GM18861 (cell line): ENCODE measurements around the gene NTHL1.

Source experiments
- ATAC-seq: cut with Tn5 transposase; IDR thresholded peaks from one replicate; pipeline ENCODE4 v1.9.1; 2021; ENCODE audit not compliant: unreplicated experiment

The NTHL1 gene

GRCh38 chr16:2066139-2066538 is 18.5 kb upstream of the NTHL1 start:
- no peak for ATAC-seq

GRCh38 chr16:2064368-2064945 is 16.8 kb upstream of the NTHL1 start:
- no peak for ATAC-seq

- ATAC-seq = no peak
Measured at GRCh38 chr16:2063861-2064260, 16.2 kb upstream of the NTHL1 start.

GRCh38 chr16:2062801-2063200 is 15.2 kb upstream of the NTHL1 start:
- ATAC-seq = no peak

- no peak for ATAC-seq
Measured at GRCh38 chr16:2061526-2061925, 13.9 kb upstream of the NTHL1 start.

GRCh38 chr16:2061023-2061422 is 13.4 kb upstream of the NTHL1 start:
- no peak for ATAC-seq

- no peak for ATAC-seq
Measured at GRCh38 chr16:2060346-2060745, 12.7 kb upstream of the NTHL1 start.

- no peak for ATAC-seq
Measured at GRCh38 chr16:2058872-2059271, 11.2 kb upstream of the NTHL1 start.

GRCh38 chr16:2058420-2058819 is 10.8 kb upstream of the NTHL1 start:
- ATAC-seq = no peak

- ATAC-seq = no peak
Measured at GRCh38 chr16:2057438-2057837, 9.8 kb upstream of the NTHL1 start.

- no peak for ATAC-seq
Measured at GRCh38 chr16:2056681-2057407, 9.2 kb upstream of the NTHL1 start.

- no peak for ATAC-seq
Measured at GRCh38 chr16:2056077-2056476, 8.4 kb upstream of the NTHL1 start.

- ATAC-seq = no peak
Measured at GRCh38 chr16:2054543-2055245, 7.1 kb upstream of the NTHL1 start.

- no peak for ATAC-seq
Measured at GRCh38 chr16:2053897-2054296, 6.3 kb upstream of the NTHL1 start.

- no peak for ATAC-seq
Measured at GRCh38 chr16:2053211-2053610, 5.6 kb upstream of the NTHL1 start.

GRCh38 chr16:2048116-2048543 is 496 bp upstream of the NTHL1 start:
- ATAC-seq = no peak

GRCh38 chr16:2046893-2047329 is 723 bp downstream of the NTHL1 start:
- no peak for ATAC-seq

GRCh38 chr16:2045965-2046892 is 1.4 kb downstream of the NTHL1 start:
- no peak for ATAC-seq

GRCh38 chr16:2044541-2044940 is 3.1 kb downstream of the NTHL1 start:
- ATAC-seq = no peak

- ATAC-seq = no peak
Measured at GRCh38 chr16:2043667-2044451, 3.8 kb downstream of the NTHL1 start.
